Mesodermal cell (in vitro differentiated cells): ENCODE measurements around the gene PPP1R15A. TPM values are rescaled to one million over a fixed set of nuclear protein-coding genes. Genes with fewer than 3 reads are reported as not detected.

Source experiments
- H3K27ac ChIP-seq: 2 replicates; pipeline ENCODE4 v1.7.0; 2013; ENCODE audit warnings: mild to moderate bottlenecking, low read depth, low read length, moderate library complexity; ENCODE audit not compliant: severe bottlenecking
- H3K36me3 ChIP-seq: 2 replicates; pipeline ENCODE4 v1.7.1; 2013; ENCODE audit warnings: mild to moderate bottlenecking, low read length, moderate library complexity; ENCODE audit not compliant: control insufficient read depth, insufficient read depth
- H3K4me1 ChIP-seq: one replicate; pipeline ENCODE4 v1.7.1; 2013; ENCODE audit warnings: mild to moderate bottlenecking, low read length; ENCODE audit not compliant: insufficient read depth, control insufficient read depth, poor library complexity, severe bottlenecking
- H3K4me3 ChIP-seq: 2 replicates; pipeline ENCODE4 v1.7.0; 2013; ENCODE audit warnings: low read length, control low read depth, mild to moderate bottlenecking; ENCODE audit not compliant: insufficient read depth, poor library complexity, severe bottlenecking; ENCODE audit errors: extremely low read depth
- H3K9me3 ChIP-seq: 2 replicates; pipeline ENCODE4 v1.7.1; 2013; ENCODE audit warnings: mild to moderate bottlenecking, low read length, moderate library complexity; ENCODE audit not compliant: control insufficient read depth
- WGBS, 2 experiments: methylation state at CpG; one replicate each; pipeline ENCODE4 v1.1.5; 2013; ENCODE audit warnings: missing lambda C conversion rate in 2 of 2; ENCODE audit not compliant: insufficient coverage in 2 of 2; 5-methylcytosine and 5-hydroxymethylcytosine counted together
- polyA plus RNA-seq, 2 experiments: library from polyadenylated mRNA; stranded (reverse); fragments of 50-300 nt; gene quantifications; one replicate each; pipeline ENCODE4 v1.2.3, GENCODE V29; 2013

PPP1R15A gene
- 41.8 TPM for polyA plus RNA-seq (2013, experiment 1 of 2)
- 37.0 TPM for polyA plus RNA-seq (2013, experiment 2 of 2)

GRCh38 chr19:48872182-48872883, at the start of gene PPP1R15A:
TSS of gene PPP1R15A (plus strand) at chr19:48872421. CDS start at chr19:48873234, 813 bp downstream.
- 0% methylated on average over 45 to 52 of the region's 53 CpGs for WGBS, 2 experiments
- peaks cover 40% of the 10 kb centered on the region for H3K36me3 ChIP-seq
- peaks cover 44% of the 10 kb centered on the region for H3K4me1 ChIP-seq

GRCh38 chr19:48822514-48822913, 49.7 kb upstream of the PPP1R15A start:
- Histone ChIP-seq H3K27ac (no peak overlapping the region), H3K4me1 (no peaks in the 10 kb centered on the region), H3K9me3 (no peaks in the 10 kb centered on the region), H3K36me3 (peaks cover 11% of the 10 kb centered on the region), H3K4me3 (no peak overlapping the region)
- WGBS, 2 experiments: 85 to 98% methylated on average over 2 of the region's 2 CpGs

More at GRCh38 chr19:48872182-48872883, at the start of gene PPP1R15A:
- Histone ChIP-seq H3K9me3 (no peaks in the 10 kb centered on the region), H3K27ac (peak within 1 kb of the TSS; percentile 100), H3K4me3 (peak within 1 kb of the TSS; percentile 100)

DNA sequence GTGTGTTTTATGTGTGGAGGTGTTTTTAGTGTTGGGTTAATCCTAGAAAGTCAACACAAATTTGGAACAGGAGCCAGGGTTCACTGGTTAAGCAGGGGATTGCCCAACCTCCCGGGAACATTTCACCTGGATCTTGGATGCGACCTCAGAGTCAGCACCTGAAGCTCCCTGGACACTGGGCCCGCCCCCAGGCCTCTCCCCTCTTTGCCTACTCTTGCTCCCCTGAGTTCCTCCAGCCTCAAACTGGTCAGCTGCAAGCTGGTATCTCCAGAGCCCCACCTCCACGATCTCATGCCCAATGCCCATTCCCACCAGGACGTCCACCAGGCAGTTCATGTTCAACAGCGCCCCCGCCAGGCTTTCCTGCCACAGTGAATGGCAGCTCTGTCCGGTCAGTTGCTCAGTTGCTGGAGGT, 45.6 kb upstream of the PPP1R15A start:
- H3K4me3 ChIP-seq: no peak overlapping the region

DNA sequence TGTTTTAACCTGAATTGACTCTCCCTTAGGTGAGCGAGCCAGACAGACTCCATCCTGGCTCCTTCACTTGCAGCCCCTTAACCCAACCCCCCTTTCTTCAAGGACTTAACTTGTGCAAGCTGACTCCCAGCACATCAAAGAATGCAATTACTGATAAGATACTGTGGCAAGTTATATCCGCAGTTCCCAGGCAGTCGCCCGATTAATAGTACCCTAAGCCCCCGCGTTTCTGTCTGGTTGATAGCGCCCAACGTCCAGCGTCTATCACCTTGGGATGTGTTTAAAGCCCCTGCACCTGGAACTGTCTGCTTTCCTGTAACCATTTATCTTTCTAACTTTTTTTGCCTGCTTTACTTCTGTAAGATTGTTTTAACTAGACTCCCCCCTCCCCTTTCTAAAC, 42.1 kb upstream of the PPP1R15A start:
- peaks cover 12% of the 10 kb centered on the region for H3K36me3 ChIP-seq
- H3K27ac ChIP-seq: no peak overlapping the region
- H3K9me3 ChIP-seq: no peaks in the 10 kb centered on the region
- 98% methylated on average over 8 to 9 of the region's 9 CpGs for WGBS, 2 experiments
- H3K4me3 ChIP-seq: no peak overlapping the region
- H3K4me1 ChIP-seq: no peaks in the 10 kb centered on the region

More for the DNA sequence above, 45.6 kb upstream of the PPP1R15A start:
- 95% methylated on average over 7 to 8 of the region's 8 CpGs for WGBS, 2 experiments
- Histone ChIP-seq H3K36me3 (peaks cover 14% of the 10 kb centered on the region), H3K27ac (no peak overlapping the region), H3K9me3 (no peaks in the 10 kb centered on the region), H3K4me1 (no peaks in the 10 kb centered on the region)

DNA sequence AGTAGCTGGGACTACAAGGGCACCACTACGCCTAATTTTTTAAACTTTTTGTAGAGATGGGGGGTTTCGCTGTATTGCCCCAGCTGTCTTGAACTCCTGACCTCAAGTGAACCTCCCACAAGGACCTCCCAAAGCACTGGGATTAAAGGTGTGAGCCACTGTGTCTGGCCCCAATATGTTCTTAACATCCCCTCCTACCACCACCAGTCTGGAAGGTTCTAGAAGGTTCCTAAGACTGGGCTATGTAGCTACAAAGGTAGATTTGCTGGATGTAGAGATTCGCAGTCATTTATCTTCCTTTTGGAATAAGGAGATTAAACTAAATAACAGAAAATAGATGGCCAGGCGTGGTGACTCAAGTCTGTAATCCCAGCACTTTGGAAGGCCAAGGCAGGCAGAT, 41.3 kb upstream of the PPP1R15A start:
- Histone ChIP-seq H3K4me3 (no peak overlapping the region), H3K27ac (no peak overlapping the region), H3K4me1 (peaks cover 4% of the 10 kb centered on the region), H3K9me3 (no peaks in the 10 kb centered on the region), H3K36me3 (peaks cover 12% of the 10 kb centered on the region)
- WGBS, 2 experiments: 92 to 100% methylated on average over 1 to 3 of the region's 4 CpGs

DNA sequence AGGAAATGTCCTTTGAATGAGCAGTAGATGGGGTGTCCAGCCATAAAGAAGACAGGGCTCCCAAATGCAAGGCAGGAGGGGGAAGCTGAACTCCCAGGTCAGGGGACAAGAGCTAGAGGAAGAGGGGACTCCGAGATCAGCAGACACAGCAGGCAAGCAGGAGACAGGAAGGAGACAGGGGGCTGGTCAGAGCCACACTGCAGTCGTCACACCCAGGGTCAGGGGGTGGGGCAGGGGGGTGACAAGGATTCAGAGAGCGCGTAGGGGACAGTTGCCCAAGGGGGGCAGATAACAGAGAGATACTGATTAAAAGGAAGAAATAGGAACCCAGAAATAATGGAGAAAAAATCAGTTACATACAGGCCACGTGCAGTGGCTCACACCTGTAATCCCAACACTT, 39.2 kb upstream of the PPP1R15A start:
- WGBS, 2 experiments: 70% methylated on average over 2 to 5 of the region's 5 CpGs
- Histone ChIP-seq H3K4me1 (peaks cover 10% of the 10 kb centered on the region), H3K4me3 (no peak overlapping the region), H3K9me3 (no peaks in the 10 kb centered on the region), H3K27ac (no peak overlapping the region), H3K36me3 (peaks cover 12% of the 10 kb centered on the region)

DNA sequence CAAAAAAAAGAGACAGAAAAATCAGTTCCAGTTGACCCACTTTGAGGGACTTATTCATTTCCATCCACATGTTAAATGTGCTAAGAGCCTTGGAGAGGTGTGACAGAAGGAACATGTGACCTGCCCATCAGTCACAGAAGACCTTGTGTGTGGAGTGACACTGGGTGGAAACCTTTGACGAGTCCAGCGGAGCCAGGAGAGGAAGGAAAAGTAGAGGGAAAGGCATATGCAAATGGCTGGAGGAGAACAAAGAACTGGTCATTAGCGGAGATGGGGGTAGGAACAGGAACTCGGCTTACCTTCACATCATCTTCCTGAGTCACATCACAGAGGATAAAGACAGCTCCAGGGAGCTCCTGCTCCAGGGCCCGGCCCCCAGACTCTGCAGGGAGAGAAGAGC, 38.2 kb upstream of the PPP1R15A start:
- Histone ChIP-seq H3K4me1 (peaks cover 10% of the 10 kb centered on the region), H3K36me3 (peaks cover 12% of the 10 kb centered on the region), H3K9me3 (no peaks in the 10 kb centered on the region), H3K4me3 (no peak overlapping the region), H3K27ac (no peak overlapping the region)
- WGBS, 2 experiments: 63 to 72% methylated on average over 2 to 4 of the region's 5 CpGs

DNA sequence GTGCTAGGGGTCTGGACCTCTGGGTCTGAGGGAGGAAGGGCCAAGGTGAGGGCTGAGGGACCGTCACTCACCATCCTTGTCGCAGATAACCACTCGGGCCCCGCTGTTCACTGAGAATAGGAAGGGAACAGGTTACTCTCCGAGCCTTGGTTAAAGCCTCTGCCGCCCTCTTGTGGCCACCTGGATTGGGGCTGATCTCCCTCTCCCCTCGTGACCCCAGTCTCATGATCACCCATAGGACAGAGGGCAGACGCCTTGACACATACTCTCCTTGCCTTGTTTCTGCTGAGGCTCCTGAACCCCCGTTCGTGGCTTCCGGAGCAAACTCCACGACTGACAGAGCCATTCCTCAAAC, 36.5 kb upstream of the PPP1R15A start:
- peaks cover 10% of the 10 kb centered on the region for H3K4me1 ChIP-seq
- peak overlapping the region; percentile 93 for H3K27ac ChIP-seq
- peaks cover 12% of the 10 kb centered on the region for H3K36me3 ChIP-seq
- no peaks in the 10 kb centered on the region for H3K9me3 ChIP-seq
- WGBS, 2 experiments: 2% methylated on average over 10 to 12 of the region's 12 CpGs
- H3K4me3 ChIP-seq: peak overlapping the region; percentile 55

DNA sequence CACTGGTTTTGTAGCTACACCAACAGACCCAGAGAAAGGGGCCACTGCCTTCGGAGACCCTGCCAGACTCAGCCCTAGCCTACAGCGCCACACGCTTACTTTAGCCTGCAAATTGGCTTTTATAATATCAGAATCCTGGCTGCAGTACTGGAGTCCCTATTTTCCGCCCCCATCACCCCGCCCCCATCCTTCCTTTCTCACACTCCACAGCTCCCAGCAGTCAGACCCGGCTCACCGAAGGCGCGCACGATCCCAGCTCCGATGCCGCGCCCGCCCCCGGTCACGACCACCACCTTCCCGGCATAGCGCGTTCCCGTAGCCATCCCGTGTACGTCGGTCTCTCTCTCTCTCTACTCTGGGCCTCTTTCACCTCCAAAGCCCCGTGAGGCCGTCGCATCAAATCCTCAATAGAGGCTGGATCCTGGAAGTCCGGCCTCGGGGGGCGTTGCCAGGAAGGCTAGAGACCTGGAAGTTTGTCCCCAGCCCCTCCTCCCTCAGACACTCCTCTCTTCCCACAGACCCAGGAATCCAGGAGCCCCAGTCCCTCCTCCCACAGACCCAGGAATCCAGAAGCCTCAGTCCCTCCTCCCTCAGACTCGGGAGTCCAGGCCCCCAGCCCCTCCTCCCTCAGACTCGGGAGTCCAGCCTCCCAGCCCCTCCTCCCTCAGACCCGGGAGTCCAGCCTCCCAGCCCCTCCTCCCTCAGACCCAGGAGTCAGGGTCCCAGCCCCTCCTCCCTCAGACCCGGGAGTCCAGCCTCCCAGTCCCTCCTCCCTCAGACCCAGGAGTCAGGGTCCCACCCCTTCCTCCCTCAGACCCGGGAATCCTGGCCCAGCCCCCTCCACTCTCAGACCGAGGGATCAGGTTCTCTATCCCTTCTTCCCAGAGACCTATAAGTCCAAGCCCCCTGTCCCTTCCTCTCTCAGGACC, 35.9 kb upstream of the PPP1R15A start, which contains the start of gene HSD17B14:
HSD17B14 (minus strand) TSS at position 403 of the 929 bp plus-strand sequence; CDS start at position 323, 80 bp downstream.
- WGBS, 2 experiments: 1% methylated on average over 32 to 35 of the region's 35 CpGs
- peak within 1 kb of the TSS; percentile 55 for H3K4me3 ChIP-seq

GRCh38 chr19:48837051-48837524, 35.1 kb upstream of the PPP1R15A start:
- Histone ChIP-seq H3K27ac (peak overlapping the region; percentile 93), H3K36me3 (peaks cover 8% of the 10 kb centered on the region), H3K4me1 (peaks cover 10% of the 10 kb centered on the region), H3K4me3 (peak overlapping the region; percentile 55), H3K9me3 (no peaks in the 10 kb centered on the region)
- WGBS, 2 experiments: 0% methylated on average over 12 to 14 of the region's 29 CpGs

More for the DNA sequence above, 35.9 kb upstream of the PPP1R15A start, which contains the start of gene HSD17B14:
- Histone ChIP-seq H3K4me1 (peaks cover 10% of the 10 kb centered on the region), H3K27ac (peak within 1 kb of the TSS; percentile 93), H3K9me3 (no peaks in the 10 kb centered on the region), H3K36me3 (peaks cover 12% of the 10 kb centered on the region)
